HEK293 (cell line): ENCODE measurements around the gene PTS.

Experiments used
- FEZF1 ChIP-seq: fragments of 450-650 bp; formaldehyde crosslinking; IDR thresholded peaks from 2 replicates; pipeline ENCODE4 v1.5.1; 2016; ENCODE audit warnings: missing biosample characterization, missing genetic modification characterization
- GFI1B ChIP-seq: fragments of 450-650 bp; formaldehyde crosslinking; IDR thresholded peaks from 2 replicates; pipeline ENCODE4 v1.5.1; 2016; ENCODE audit warnings: missing biosample characterization, missing genetic modification characterization
- KLF7 ChIP-seq: fragments of 450-650 bp; formaldehyde crosslinking; IDR thresholded peaks from 2 replicates; pipeline ENCODE4 v1.5.1; 2016; ENCODE audit warnings: missing biosample characterization, missing genetic modification characterization, borderline replicate concordance
- OVOL3 ChIP-seq: fragments of 450-650 bp; formaldehyde crosslinking; IDR thresholded peaks from 2 replicates; pipeline ENCODE4 v1.5.1; 2016; ENCODE audit warnings: missing biosample characterization, missing genetic modification characterization
- YY2 ChIP-seq: fragments of 450-650 bp; formaldehyde crosslinking; IDR thresholded peaks from 2 replicates; pipeline ENCODE4 v1.5.1; 2016; ENCODE audit warnings: missing biosample characterization, missing genetic modification characterization
- ZFP37 ChIP-seq: fragments of 450-650 bp; formaldehyde crosslinking; IDR thresholded peaks from 2 replicates; pipeline ENCODE4 v1.5.1; 2016; ENCODE audit warnings: missing biosample characterization, missing genetic modification characterization
- ZNF157 ChIP-seq: fragments of 450-650 bp; formaldehyde crosslinking; IDR thresholded peaks from 2 replicates; pipeline ENCODE4 v1.5.1; 2016; ENCODE audit warnings: missing biosample characterization, missing genetic modification characterization
- ZNF16 ChIP-seq: fragments of 450-650 bp; formaldehyde crosslinking; IDR thresholded peaks from 2 replicates; pipeline ENCODE4 v1.5.1; 2016; ENCODE audit warnings: low read depth, missing biosample characterization, missing genetic modification characterization
- ZNF302 ChIP-seq: fragments of 450-650 bp; formaldehyde crosslinking; IDR thresholded peaks from 2 replicates; pipeline ENCODE4 v1.5.1; 2016; ENCODE audit warnings: missing biosample characterization, missing genetic modification characterization, low read depth
- ZNF354C ChIP-seq: fragments of 450-650 bp; formaldehyde crosslinking; IDR thresholded peaks from 2 replicates; pipeline ENCODE4 v1.5.1; 2016; ENCODE audit warnings: missing biosample characterization, missing genetic modification characterization, low read depth, borderline replicate concordance
- ZNF37A ChIP-seq: fragments of 450-650 bp; IDR thresholded peaks from 2 replicates; pipeline ENCODE4 v1.5.1; 2018; ENCODE audit warnings: missing biosample characterization, missing genetic modification characterization
- ZNF391 ChIP-seq: fragments of 450-650 bp; formaldehyde crosslinking; IDR thresholded peaks from 2 replicates; pipeline ENCODE4 v1.5.1; 2016; ENCODE audit warnings: low read depth, missing biosample characterization, missing genetic modification characterization, borderline replicate concordance
- ZNF426 ChIP-seq: fragments of 450-650 bp; formaldehyde crosslinking; IDR thresholded peaks from 2 replicates; pipeline ENCODE4 v1.5.1; 2017; ENCODE audit warnings: missing biosample characterization, missing genetic modification characterization, mild to moderate bottlenecking, inconsistent platforms, moderate library complexity
- ZNF610 ChIP-seq: fragments of 450-650 bp; formaldehyde crosslinking; IDR thresholded peaks from 2 replicates; pipeline ENCODE4 v1.5.1; 2016; ENCODE audit warnings: missing biosample characterization, missing genetic modification characterization, borderline replicate concordance
- ZNF843 ChIP-seq: fragments of 450-650 bp; formaldehyde crosslinking; IDR thresholded peaks from 2 replicates; pipeline ENCODE4 v1.5.1; 2016; ENCODE audit warnings: missing biosample characterization, missing genetic modification characterization
- TF ChIP-seq, protein P1 (sequence below): fragments of 450-650 bp; formaldehyde crosslinking; IDR thresholded peaks from 2 replicates; pipeline ENCODE4 v1.5.1; 2017; ENCODE audit warnings: missing biosample characterization, missing genetic modification characterization
- TF ChIP-seq, protein P2 (sequence below): fragments of 450-650 bp; formaldehyde crosslinking; IDR thresholded peaks from 2 replicates; pipeline ENCODE4 v1.5.1; 2016; ENCODE audit warnings: missing biosample characterization, missing genetic modification characterization
- TF ChIP-seq, protein P3 (sequence below): fragments of 450-650 bp; formaldehyde crosslinking; IDR thresholded peaks from 2 replicates; pipeline ENCODE4 v1.5.1; 2016; ENCODE audit warnings: missing biosample characterization, missing genetic modification characterization
- TF ChIP-seq, protein P4 (sequence below): fragments of 450-650 bp; formaldehyde crosslinking; IDR thresholded peaks from 2 replicates; pipeline ENCODE4 v1.5.1; 2016; ENCODE audit warnings: missing biosample characterization, missing genetic modification characterization
- TF ChIP-seq, protein P5 (sequence below): fragments of 450-650 bp; formaldehyde crosslinking; IDR thresholded peaks from 2 replicates; pipeline ENCODE4 v1.5.1; 2016; ENCODE audit warnings: missing biosample characterization, missing genetic modification characterization
- TF ChIP-seq, protein P6 (sequence below): fragments of 450-650 bp; formaldehyde crosslinking; IDR thresholded peaks from 2 replicates; pipeline ENCODE4 v1.5.1; 2016; ENCODE audit warnings: missing biosample characterization, missing genetic modification characterization
- TF ChIP-seq, protein P7 (sequence below): fragments of 450-650 bp; IDR thresholded peaks from 2 replicates; pipeline ENCODE4 v1.5.1; 2018; ENCODE audit warnings: missing biosample characterization, mild to moderate bottlenecking, missing genetic modification characterization
- TF ChIP-seq, protein P8 (sequence below): fragments of 450-650 bp; formaldehyde crosslinking; IDR thresholded peaks from 2 replicates; pipeline ENCODE4 v1.5.1; 2016; ENCODE audit warnings: missing biosample characterization, missing genetic modification characterization
- TF ChIP-seq, protein P9 (sequence below): fragments of 450-650 bp; formaldehyde crosslinking; IDR thresholded peaks from 2 replicates; pipeline ENCODE4 v1.5.1; 2016; ENCODE audit warnings: missing biosample characterization, missing genetic modification characterization

Gene PTS

DNA sequence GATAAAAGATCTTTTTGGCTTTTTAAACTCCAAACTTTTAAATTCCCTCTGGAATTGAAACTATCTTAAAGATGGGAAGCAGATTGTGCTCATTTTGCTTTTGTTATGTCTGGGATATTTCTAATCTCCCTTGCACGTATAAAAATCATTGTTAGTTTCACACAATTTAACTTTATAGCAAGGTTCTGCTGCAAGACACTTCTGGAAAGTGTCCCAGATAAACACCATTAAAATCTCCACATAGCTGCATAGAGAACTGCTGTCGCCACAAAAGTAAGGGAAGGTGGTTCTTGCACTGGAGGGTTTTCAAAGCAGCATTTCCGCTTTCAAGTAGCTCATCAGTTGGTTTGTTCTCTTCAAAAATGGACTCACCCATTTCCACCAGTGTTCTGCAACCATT lies 11.8 kb downstream of the PTS start (continued):
- TF ChIP-seq ZNF16 (no peak), ZNF302 (tag by site-specific recombination) (no peak), GFI1B (tag by site-specific recombination) (peak; percentile 77; the same call in 1 of the 2 replicates), ZNF391 (tag by site-specific recombination) (no peak), ZNF426 (tag by site-specific recombination) (no peak), ZNF354C (tag by site-specific recombination) (no peak), FEZF1 (tag by site-specific recombination) (peak; percentile 93), ZFP37 (tag by site-specific recombination) (no peak), YY2 (tag by site-specific recombination) (no peak), ZNF610 (tag by site-specific recombination) (0 out of 2 replicates have a peak, but pooled peaks have one; percentile 36), OVOL3 (tag by site-specific recombination) (peak; percentile 77), KLF7 (tag by site-specific recombination) (peak; percentile 48; the same call in 1 of the 2 replicates), ZNF157 (tag by site-specific recombination) (no peak), ZNF843 (tag by site-specific recombination) (peak; percentile 93), ZNF37A (no peak)
- TF ChIP-seq, protein P1, sequence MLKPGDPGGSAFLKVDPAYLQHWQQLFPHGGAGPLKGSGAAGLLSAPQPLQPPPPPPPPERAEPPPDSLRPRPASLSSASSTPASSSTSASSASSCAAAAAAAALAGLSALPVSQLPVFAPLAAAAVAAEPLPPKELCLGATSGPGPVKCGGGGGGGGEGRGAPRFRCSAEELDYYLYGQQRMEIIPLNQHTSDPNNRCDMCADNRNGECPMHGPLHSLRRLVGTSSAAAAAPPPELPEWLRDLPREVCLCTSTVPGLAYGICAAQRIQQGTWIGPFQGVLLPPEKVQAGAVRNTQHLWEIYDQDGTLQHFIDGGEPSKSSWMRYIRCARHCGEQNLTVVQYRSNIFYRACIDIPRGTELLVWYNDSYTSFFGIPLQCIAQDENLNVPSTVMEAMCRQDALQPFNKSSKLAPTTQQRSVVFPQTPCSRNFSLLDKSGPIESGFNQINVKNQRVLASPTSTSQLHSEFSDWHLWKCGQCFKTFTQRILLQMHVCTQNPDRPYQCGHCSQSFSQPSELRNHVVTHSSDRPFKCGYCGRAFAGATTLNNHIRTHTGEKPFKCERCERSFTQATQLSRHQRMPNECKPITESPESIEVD (tag by site-specific recombination), result peak; percentile 89
- TF ChIP-seq, protein P2, sequence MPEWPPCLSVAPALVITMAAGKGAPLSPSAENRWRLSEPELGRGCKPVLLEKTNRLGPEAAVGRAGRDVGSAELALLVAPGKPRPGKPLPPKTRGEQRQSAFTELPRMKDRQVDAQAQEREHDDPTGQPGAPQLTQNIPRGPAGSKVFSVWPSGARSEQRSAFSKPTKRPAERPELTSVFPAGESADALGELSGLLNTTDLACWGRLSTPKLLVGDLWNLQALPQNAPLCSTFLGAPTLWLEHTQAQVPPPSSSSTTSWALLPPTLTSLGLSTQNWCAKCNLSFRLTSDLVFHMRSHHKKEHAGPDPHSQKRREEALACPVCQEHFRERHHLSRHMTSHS (tag by site-specific recombination), result no peak
- TF ChIP-seq, protein P3, sequence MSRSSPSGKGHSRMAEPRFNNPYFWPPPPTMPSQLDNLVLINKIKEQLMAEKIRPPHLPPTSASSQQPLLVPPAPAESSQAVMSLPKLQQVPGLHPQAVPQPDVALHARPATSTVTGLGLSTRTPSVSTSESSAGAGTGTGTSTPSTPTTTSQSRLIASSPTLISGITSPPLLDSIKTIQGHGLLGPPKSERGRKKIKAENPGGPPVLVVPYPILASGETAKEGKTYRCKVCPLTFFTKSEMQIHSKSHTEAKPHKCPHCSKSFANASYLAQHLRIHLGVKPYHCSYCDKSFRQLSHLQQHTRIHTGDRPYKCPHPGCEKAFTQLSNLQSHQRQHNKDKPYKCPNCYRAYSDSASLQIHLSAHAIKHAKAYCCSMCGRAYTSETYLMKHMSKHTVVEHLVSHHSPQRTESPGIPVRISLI (tag by site-specific recombination), result no peak
- TF ChIP-seq, protein P4, sequence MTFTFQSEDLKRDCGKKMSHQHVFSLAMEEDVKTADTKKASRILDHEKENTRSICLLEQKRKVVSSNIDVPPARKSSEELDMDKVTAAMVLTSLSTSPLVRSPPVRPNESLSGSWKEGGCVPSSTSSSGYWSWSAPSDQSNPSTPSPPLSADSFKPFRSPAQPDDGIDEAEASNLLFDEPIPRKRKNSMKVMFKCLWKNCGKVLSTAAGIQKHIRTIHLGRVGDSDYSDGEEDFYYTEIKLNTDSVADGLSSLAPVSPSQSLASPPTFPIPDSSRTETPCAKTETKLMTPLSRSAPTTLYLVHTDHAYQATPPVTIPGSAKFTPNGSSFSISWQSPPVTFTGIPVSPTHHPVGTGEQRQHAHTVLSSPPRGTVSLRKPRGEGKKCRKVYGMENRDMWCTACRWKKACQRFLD (tag by site-specific recombination), result no peak
- TF ChIP-seq, protein P5, sequence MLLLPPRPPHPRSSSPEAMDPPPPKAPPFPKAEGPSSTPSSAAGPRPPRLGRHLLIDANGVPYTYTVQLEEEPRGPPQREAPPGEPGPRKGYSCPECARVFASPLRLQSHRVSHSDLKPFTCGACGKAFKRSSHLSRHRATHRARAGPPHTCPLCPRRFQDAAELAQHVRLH, result peak; percentile 76
- TF ChIP-seq, protein P6, sequence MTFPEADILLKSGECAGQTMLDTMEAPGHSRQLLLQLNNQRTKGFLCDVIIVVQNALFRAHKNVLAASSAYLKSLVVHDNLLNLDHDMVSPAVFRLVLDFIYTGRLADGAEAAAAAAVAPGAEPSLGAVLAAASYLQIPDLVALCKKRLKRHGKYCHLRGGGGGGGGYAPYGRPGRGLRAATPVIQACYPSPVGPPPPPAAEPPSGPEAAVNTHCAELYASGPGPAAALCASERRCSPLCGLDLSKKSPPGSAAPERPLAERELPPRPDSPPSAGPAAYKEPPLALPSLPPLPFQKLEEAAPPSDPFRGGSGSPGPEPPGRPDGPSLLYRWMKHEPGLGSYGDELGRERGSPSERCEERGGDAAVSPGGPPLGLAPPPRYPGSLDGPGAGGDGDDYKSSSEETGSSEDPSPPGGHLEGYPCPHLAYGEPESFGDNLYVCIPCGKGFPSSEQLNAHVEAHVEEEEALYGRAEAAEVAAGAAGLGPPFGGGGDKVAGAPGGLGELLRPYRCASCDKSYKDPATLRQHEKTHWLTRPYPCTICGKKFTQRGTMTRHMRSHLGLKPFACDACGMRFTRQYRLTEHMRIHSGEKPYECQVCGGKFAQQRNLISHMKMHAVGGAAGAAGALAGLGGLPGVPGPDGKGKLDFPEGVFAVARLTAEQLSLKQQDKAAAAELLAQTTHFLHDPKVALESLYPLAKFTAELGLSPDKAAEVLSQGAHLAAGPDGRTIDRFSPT (tag by site-specific recombination), result 0 out of 2 replicates have a peak, but pooled peaks have one; percentile 11
- TF ChIP-seq, protein P7, sequence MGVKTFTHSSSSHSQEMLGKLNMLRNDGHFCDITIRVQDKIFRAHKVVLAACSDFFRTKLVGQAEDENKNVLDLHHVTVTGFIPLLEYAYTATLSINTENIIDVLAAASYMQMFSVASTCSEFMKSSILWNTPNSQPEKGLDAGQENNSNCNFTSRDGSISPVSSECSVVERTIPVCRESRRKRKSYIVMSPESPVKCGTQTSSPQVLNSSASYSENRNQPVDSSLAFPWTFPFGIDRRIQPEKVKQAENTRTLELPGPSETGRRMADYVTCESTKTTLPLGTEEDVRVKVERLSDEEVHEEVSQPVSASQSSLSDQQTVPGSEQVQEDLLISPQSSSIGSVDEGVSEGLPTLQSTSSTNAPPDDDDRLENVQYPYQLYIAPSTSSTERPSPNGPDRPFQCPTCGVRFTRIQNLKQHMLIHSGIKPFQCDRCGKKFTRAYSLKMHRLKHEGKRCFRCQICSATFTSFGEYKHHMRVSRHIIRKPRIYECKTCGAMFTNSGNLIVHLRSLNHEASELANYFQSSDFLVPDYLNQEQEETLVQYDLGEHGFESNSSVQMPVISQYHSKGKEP (tag by site-specific recombination), result peak; percentile 97
- TF ChIP-seq, protein P8, sequence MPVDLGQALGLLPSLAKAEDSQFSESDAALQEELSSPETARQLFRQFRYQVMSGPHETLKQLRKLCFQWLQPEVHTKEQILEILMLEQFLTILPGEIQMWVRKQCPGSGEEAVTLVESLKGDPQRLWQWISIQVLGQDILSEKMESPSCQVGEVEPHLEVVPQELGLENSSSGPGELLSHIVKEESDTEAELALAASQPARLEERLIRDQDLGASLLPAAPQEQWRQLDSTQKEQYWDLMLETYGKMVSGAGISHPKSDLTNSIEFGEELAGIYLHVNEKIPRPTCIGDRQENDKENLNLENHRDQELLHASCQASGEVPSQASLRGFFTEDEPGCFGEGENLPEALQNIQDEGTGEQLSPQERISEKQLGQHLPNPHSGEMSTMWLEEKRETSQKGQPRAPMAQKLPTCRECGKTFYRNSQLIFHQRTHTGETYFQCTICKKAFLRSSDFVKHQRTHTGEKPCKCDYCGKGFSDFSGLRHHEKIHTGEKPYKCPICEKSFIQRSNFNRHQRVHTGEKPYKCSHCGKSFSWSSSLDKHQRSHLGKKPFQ (tag by site-specific recombination), result peak; percentile 39; the same call in 1 of the 2 replicates
- TF ChIP-seq, protein P9, sequence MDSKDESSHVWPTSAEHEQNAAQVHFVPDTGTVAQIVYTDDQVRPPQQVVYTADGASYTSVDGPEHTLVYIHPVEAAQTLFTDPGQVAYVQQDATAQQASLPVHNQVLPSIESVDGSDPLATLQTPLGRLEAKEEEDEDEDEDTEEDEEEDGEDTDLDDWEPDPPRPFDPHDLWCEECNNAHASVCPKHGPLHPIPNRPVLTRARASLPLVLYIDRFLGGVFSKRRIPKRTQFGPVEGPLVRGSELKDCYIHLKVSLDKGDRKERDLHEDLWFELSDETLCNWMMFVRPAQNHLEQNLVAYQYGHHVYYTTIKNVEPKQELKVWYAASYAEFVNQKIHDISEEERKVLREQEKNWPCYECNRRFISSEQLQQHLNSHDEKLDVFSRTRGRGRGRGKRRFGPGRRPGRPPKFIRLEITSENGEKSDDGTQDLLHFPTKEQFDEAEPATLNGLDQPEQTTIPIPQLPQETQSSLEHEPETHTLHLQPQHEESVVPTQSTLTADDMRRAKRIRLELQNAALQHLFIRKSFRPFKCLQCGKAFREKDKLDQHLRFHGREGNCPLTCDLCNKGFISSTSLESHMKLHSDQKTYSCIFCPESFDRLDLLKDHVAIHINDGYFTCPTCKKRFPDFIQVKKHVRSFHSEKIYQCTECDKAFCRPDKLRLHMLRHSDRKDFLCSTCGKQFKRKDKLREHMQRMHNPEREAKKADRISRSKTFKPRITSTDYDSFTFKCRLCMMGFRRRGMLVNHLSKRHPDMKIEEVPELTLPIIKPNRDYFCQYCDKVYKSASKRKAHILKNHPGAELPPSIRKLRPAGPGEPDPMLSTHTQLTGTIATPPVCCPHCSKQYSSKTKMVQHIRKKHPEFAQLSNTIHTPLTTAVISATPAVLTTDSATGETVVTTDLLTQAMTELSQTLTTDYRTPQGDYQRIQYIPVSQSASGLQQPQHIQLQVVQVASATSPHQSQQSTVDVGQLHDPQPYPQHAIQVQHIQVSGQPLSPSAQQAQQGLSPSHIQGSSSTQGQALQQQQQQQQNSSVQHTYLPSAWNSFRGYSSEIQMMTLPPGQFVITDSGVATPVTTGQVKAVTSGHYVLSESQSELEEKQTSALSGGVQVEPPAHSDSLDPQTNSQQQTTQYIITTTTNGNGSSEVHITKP (tag by site-specific recombination), result peak; percentile 52; the same call in 1 of the 2 replicates
